HG03159 (cell line): ENCODE results near the gene MYO1B.

Experiments
- ATAC-seq: cut with Tn5 transposase; IDR thresholded peaks from one replicate; pipeline ENCODE4 v1.9.1; 2021; ENCODE audit warnings: mild to moderate bottlenecking, moderate library complexity; ENCODE audit not compliant: unreplicated experiment

The MYO1B gene

GRCh38 chr2:191295088-191295487 is 49.9 kb downstream of the MYO1B start:
- no peak for ATAC-seq

- ATAC-seq, result no peak
These were observed 51.1 kb downstream of the MYO1B start for GRCh38 chr2:191296083-191297006.

DNA sequence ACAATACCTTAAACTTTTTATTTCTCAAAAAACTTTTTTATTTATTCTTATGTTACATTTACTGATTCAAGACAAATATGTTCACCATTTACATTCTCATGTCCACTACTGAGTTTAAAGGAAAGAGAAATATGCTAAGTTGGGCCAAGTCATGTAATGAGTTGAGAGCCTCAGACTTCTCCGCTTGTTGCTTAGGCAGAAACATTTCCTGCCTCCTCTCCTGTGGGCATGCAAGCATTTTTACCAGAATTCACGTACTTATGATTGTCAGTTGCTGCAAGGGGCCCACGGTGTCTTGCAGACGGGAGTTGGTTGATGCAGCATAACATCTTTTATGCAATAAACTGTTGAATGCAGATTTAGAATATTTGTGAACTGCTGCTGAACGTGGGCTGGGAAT is 51.8 kb downstream of the MYO1B start:
- ATAC-seq, result no peak

DNA sequence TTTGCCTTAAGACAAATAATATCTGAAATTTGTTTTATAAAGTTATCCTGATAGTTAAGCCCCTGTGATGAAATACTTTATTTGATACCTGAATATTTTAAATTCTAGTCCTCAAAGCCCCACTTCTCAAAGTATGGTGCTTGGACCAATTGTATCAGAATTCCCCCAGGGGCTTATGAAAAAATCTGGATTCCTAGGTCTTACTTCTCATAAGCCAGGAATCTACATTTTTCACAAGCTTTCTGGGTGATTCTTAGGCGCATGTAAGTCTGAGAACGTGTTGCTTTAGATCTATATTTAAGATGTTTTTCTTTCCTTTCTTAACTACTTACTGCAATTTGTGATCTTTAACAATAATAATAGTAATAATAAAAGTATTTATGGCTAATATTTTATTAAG is 53.1 kb downstream of the MYO1B start:
- ATAC-seq, result no peak

DNA sequence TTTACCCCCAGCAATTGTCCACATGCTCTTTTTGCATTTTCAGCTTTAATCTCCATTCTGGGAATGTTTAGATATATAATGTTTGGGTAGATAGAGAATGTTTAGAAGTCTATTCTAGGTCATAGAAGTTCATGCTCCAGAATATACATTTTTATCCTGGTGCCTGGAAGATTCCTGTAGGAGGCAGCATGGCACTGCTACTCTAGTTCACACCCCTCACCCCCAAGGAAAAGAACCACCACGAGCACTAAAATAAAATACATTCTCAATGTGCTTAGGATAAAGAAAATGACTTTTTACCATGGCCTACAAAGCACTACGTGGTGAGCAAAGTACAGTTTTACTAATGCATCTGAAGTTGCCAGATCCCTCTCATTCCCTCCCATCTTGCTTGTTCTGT is 53.8 kb downstream of the MYO1B start:
- ATAC-seq, result no peak

- ATAC-seq, result no peak
These were observed 54.7 kb downstream of the MYO1B start for GRCh38 chr2:191299866-191300265.

- no peak for ATAC-seq
These were observed 56.8 kb downstream of the MYO1B start for GRCh38 chr2:191301971-191302370.

GRCh38 chr2:191302459-191303139 is 57.4 kb downstream of the MYO1B start:
- ATAC-seq, result peak; percentile 72

DNA sequence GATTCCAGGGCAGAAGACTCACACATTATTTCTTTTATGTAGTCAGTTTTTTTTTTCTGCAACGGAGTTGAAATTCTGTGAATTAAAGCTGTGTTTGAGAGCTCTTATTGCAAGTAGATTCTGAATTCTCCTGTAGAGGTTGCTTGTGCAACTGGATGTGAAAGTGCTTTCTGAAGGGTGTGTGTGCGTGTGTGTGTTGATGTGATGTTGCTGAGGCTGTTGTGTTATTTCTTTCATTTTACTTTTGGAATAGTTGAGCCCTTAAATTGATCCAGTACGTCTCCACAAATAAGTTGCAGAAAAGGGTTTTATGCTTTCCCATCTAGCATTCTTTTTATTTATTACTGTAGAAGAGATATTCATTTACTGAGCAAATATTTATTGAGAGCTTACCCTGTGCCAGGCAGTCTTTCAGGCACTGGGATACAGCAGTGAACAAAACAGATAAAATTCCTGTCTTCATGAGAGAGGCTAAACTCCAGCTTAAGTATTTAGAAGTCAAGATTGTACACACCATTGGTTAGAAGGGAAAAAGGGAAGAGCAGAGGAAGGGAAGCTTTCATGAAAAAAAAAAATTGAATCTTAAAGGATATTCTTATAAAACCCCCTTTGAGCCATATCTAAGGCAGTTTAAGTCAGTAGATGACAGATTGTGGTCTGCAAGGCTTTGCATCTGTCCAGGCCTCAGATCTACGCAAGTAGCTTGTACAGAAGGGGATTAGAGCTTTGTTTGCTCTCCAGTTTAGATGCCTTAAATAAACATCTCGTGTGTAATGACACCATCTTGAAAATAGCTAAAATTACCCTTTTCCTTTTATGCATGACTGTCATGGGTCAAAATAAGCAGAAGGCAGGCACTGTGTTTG is 58.2 kb downstream of the MYO1B start:
- no peak for ATAC-seq

DNA sequence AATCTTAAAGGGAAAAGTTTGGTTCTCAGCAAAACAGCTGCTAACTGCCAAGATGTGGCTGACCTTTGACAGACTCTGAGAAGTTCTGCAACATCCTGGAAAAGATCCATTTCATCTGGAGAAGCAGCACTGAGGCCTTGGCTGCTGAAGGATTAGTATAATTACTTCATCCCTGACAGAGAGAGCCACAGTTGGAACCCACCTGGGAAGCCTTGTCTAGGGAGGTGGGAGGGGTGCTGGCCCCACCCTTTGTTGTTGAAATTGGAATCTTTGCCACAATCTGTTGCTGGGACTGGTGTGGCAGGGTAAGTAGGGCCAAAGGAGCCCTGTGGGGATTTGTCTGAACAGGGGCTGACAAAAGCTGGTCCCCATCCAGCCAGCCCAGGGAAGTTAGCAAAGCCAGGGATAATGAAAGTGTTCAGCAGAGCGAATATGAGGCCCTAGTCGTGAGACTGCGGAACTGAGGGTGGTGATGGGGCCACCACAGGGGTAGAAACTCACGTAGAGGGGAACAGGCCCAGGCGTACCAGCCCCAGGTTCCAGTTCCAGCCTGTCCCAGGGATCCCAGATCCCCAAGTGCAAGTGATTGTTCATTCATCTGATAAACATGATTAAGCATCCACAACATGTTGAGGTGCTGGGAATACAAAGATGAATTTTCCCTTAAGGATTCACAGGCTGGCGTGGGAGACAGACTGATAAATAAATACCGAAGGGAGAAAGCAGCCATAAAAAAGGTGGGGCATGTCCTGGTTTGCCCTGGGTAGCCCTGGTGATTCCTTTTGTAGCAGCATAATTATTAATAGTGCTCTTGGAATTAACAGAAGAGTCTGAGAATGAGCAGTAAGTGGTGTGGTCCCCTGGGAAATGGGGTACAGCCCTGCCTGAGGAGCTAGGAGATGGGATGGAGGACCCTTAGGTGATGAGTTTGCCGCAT is 60.0 kb downstream of the MYO1B start:
- no peak for ATAC-seq

DNA sequence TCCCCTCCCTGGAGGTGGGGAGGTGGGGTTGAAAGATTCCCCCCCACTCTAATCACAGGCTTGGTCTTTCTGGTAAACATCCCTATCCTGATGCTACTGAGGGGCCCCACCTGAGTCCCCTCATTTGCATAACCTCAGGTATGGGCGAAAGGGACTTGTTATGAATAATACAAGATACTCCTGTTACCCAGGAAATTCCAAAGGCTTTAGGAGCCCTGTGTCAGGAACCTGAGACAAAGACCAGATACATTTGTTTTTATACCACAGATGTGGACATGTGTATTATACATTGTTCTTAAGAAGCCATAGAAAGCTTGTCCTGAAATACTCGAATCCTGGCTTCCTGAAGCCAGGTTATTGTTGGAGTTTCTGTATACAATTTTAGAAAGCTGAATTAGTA is 62.8 kb downstream of the MYO1B start:
- ATAC-seq, result no peak

DNA sequence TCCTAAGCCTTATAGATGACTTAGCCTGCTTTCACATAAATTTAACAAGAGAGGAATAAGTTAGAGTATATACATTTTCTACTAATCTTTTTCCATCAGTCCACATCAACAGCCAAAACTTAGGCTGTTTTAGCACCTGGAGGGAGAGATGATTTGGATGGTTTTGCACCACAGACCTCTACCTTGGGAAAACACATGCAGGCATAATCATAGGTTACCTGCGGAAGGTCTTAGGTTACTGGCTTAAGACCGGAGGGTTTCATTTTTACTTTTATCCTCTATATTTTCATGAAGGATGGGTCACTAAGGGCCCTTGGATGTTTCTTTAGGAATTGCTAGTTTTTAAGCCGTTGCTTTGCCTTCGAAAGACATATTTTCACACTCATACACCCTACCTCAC is 66.0 kb downstream of the MYO1B start:
- ATAC-seq, result no peak

DNA sequence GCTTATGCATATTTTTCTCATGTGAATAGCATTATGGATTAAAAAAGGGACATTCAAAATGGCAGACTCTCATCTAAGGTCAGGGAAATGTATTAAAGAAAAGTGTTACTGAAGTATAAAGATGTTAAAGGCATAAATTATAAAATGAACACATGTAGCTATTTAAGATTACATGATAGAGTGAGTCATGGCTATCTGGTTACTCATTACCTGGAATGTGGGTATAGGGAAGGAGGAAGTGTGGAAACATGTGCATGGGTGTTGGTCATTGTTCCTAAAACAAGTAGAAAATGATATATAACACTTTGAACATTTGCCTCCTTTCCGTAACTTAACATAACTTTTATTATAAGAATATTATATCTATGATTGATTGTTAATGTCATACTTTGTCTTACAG is 66.4 kb downstream of the MYO1B start:
- ATAC-seq, result no peak

DNA sequence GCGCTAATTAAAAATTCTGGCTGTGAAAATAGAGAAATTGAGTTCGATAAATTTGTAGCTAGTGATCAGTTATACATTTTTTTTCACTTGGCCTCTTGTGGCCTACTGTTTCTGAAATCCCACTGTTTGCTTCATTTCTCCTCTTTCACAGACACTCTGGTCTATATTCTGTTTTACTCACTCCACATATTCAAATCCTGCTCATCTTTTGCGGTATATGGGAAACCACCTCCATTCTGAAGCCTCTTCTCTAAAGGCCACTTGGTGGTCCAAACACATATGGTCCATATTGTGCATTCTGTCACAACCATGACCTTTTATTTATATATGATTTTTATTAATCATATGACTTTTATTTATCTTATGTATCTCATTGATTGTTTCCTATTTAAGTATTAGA is 67.0 kb downstream of the MYO1B start:
- no peak for ATAC-seq

DNA sequence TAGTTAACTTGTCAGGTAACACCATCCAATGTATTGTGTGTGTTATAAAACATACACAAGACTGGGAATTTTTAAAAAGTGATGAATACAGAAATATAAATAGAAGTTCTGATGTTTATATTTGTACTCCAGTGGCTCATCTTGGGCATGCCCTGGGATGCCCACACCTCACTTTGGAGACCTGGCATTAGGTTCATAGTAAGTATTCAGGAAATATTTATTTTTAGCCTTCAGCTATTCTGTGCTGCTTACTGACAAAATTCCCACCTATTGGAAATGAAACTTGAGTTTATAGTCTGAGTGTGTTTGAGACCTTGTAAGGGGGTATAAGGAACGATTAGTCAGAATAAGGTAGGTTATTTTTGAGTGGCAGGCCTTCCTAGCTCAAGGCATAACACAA is 67.5 kb downstream of the MYO1B start:
- ATAC-seq, result no peak

DNA sequence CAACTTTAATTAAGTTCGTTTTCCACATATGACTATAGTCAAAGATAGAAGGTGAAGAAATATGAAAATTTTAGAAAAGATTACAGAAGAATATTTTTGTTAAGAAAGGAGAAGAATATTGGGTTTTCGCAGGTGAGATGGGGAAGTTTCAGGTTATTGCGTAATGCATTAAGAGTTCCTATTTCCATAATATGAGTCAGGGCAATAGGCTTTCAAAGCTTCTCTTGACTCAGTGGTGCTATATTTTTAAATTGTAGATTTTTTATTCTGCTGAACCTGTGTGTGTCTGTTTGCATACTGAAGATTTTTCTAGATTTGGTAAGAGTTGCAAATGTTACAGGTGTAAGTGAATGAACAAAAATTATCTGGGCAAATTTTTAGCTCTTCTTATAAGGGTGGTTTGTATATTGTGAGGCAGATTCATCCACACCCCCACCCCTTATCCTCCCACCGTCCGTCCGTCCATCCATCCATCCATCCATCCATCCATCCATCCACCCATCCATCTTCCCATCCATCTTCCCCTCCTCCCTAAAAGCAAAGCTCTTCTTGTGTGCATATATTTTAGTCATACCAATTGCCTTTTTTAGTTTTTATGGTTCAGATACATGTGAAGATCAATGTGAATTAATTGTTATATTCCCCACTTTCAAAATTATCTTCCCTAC is 69.6 kb downstream of the MYO1B start:
- ATAC-seq, result no peak

GRCh38 chr2:191315365-191315752 is 70.2 kb downstream of the MYO1B start:
- ATAC-seq, result no peak

DNA sequence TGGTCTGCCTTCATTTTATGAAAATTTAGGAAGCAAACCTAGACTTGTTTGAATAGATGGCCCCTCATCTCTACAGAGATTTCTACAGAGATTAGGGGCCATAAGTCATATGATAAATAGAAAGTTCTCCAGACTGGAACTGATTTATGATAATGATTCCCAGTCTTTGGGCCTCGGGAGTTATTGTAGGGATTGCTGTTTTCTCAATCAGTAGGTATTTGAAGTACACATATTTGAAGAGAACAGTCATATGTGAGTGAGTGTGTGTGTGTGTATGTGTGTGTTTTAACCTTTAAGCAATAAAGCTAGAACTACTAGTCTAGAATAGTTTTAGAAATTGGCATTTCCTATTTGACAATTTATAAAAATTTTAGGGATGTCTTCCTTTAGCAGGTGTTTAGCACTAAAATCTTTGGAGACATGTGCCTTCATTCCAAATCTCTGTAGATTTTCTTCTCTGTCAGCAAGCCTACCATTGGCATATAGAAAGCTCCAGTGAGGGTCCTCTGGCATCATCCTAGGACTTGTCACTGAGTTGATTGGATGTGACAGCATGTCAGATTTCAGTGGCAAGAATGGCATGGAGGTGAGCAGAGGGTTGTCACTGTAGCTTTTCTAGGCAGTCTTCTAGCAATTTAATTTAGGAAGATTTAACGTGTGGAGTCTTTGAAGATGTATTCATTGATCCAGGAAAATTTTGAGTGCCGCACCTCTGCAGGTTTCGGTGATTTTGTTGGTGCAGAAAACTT is 71.2 kb downstream of the MYO1B start:
- ATAC-seq, result no peak
